Measurements from ENCODE around the gene C19orf12.

C19orf12 gene

GRCh38 chr19:29687897-29688728 is 26.9 kb downstream of the C19orf12 start:
- no peak for FAIRE-seq
- no peak for DNase-seq (ENCODE audit: insufficient read length, low spot score)
- TF ChIP-seq POLR2A (IDR thresholded peaks at IDR 0.05; ENCODE audit: low read depth, low read length) (no peak), PAX5 (IDR thresholded peaks at IDR 0.05; ENCODE audit: insufficient read depth, low read length, severe bottlenecking) (no peak), POU2F2 (IDR thresholded peaks at IDR 0.05; ENCODE audit: low read depth, low read length) (no peak), POLR2AphosphoS5 (IDR thresholded peaks at IDR 0.05; ENCODE audit: low read depth, low read length) (no peak), TAF1 (IDR thresholded peaks at IDR 0.05; ENCODE audit: low read depth, low read length) (no peak), SPI1 (IDR thresholded peaks at IDR 0.05; ENCODE audit: low read depth, low read length) (no peak)

GRCh38 chr19:29687244-29687896 is 27.7 kb downstream of the C19orf12 start:
- FAIRE-seq (no peak), DNase-seq (ENCODE audit: insufficient read length, low spot score) (no peak)
- TF ChIP-seq PAX5 (IDR thresholded peaks at IDR 0.05; ENCODE audit: insufficient read depth, low read length, severe bottlenecking) (no peak), POU2F2 (IDR thresholded peaks at IDR 0.05; ENCODE audit: low read depth, low read length) (no peak), POLR2AphosphoS5 (IDR thresholded peaks at IDR 0.05; ENCODE audit: low read depth, low read length) (no peak), SPI1 (IDR thresholded peaks at IDR 0.05; ENCODE audit: low read depth, low read length) (no peak), TAF1 (IDR thresholded peaks at IDR 0.05; ENCODE audit: low read depth, low read length) (no peak), POLR2A (IDR thresholded peaks at IDR 0.05; ENCODE audit: low read depth, low read length) (no peak)

GRCh38 chr19:29686285-29686805 is 28.7 kb downstream of the C19orf12 start:
- DNase-seq (ENCODE audit: insufficient read length, low spot score) (no peak), FAIRE-seq (no peak)
- TF ChIP-seq SPI1 (IDR thresholded peaks at IDR 0.05; ENCODE audit: low read depth, low read length) (no peak), TAF1 (IDR thresholded peaks at IDR 0.05; ENCODE audit: low read depth, low read length) (no peak), POLR2A (IDR thresholded peaks at IDR 0.05; ENCODE audit: low read depth, low read length) (no peak), POU2F2 (IDR thresholded peaks at IDR 0.05; ENCODE audit: low read depth, low read length) (no peak), PAX5 (IDR thresholded peaks at IDR 0.05; ENCODE audit: insufficient read depth, low read length, severe bottlenecking) (no peak), POLR2AphosphoS5 (IDR thresholded peaks at IDR 0.05; ENCODE audit: low read depth, low read length) (no peak)

GRCh38 chr19:29685326-29685725 is 29.7 kb downstream of the C19orf12 start:
- FAIRE-seq (no peak), DNase-seq (ENCODE audit: insufficient read length, low spot score) (no peak)
- TF ChIP-seq PAX5 (IDR thresholded peaks at IDR 0.05; ENCODE audit: insufficient read depth, low read length, severe bottlenecking), result no peak
- no peak for TF ChIP-seq POU2F2 (IDR thresholded peaks at IDR 0.05; ENCODE audit: low read depth, low read length)
- no peak for TF ChIP-seq SPI1 (IDR thresholded peaks at IDR 0.05; ENCODE audit: low read depth, low read length)
- TF ChIP-seq POLR2A (IDR thresholded peaks at IDR 0.05; ENCODE audit: low read depth, low read length), result no peak
- TF ChIP-seq TAF1 (IDR thresholded peaks at IDR 0.05; ENCODE audit: low read depth, low read length), result no peak
- no peak for TF ChIP-seq POLR2AphosphoS5 (IDR thresholded peaks at IDR 0.05; ENCODE audit: low read depth, low read length)

GRCh38 chr19:29683009-29683408 is 32.1 kb downstream of the C19orf12 start:
- DNase-seq (ENCODE audit: insufficient read length, low spot score) (no peak), FAIRE-seq (no peak)
- TF ChIP-seq TAF1 (IDR thresholded peaks at IDR 0.05; ENCODE audit: low read depth, low read length) (no peak), POU2F2 (IDR thresholded peaks at IDR 0.05; ENCODE audit: low read depth, low read length) (no peak), PAX5 (IDR thresholded peaks at IDR 0.05; ENCODE audit: insufficient read depth, low read length, severe bottlenecking) (no peak), SPI1 (IDR thresholded peaks at IDR 0.05; ENCODE audit: low read depth, low read length) (no peak), POLR2A (IDR thresholded peaks at IDR 0.05; ENCODE audit: low read depth, low read length) (no peak), POLR2AphosphoS5 (IDR thresholded peaks at IDR 0.05; ENCODE audit: low read depth, low read length) (no peak)

GRCh38 chr19:29682236-29682895 is 32.7 kb downstream of the C19orf12 start:
- FAIRE-seq (no peak), DNase-seq (ENCODE audit: insufficient read length, low spot score) (no peak)
- TF ChIP-seq POLR2A (IDR thresholded peaks at IDR 0.05; ENCODE audit: low read depth, low read length) (no peak), TAF1 (IDR thresholded peaks at IDR 0.05; ENCODE audit: low read depth, low read length) (no peak), PAX5 (IDR thresholded peaks at IDR 0.05; ENCODE audit: insufficient read depth, low read length, severe bottlenecking) (no peak), POU2F2 (IDR thresholded peaks at IDR 0.05; ENCODE audit: low read depth, low read length) (no peak), SPI1 (IDR thresholded peaks at IDR 0.05; ENCODE audit: low read depth, low read length) (no peak), POLR2AphosphoS5 (IDR thresholded peaks at IDR 0.05; ENCODE audit: low read depth, low read length) (no peak)

GRCh38 chr19:29681422-29682235 is 33.4 kb downstream of the C19orf12 start:
- FAIRE-seq, result no peak
- DNase-seq (ENCODE audit: insufficient read length, low spot score), result no peak
- TF ChIP-seq PAX5 (IDR thresholded peaks at IDR 0.05; ENCODE audit: insufficient read depth, low read length, severe bottlenecking), result no peak
- no peak for TF ChIP-seq SPI1 (IDR thresholded peaks at IDR 0.05; ENCODE audit: low read depth, low read length)
- no peak for TF ChIP-seq POU2F2 (IDR thresholded peaks at IDR 0.05; ENCODE audit: low read depth, low read length)
- no peak for TF ChIP-seq TAF1 (IDR thresholded peaks at IDR 0.05; ENCODE audit: low read depth, low read length)
- TF ChIP-seq POLR2AphosphoS5 (IDR thresholded peaks at IDR 0.05; ENCODE audit: low read depth, low read length), result no peak
- no peak for TF ChIP-seq POLR2A (IDR thresholded peaks at IDR 0.05; ENCODE audit: low read depth, low read length)

- TF ChIP-seq SPI1 (IDR thresholded peaks at IDR 0.05; ENCODE audit: low read depth, low read length), result no peak
- DNase-seq (ENCODE audit: insufficient read length, low spot score) (no peak), FAIRE-seq (no peak)
Measured at GRCh38 chr19:29680937-29681336, 34.1 kb downstream of the C19orf12 start.

Data from GM12891 (cell line).